Liver (tissue), 3 donors: ENCODE results near the gene MUL1.
"Not testable (repeated sequence)": the region's sequence is repeated elsewhere in the genome, so short reads cannot be mapped to it uniquely, and the experiment has no call there.

Experiments used
- EGR1 ChIP-seq, 2 donors: IDR thresholded peaks; 2 replicates each; pipeline ENCODE4 v1.6.1; 2016 to 2018; ENCODE audit warnings: antibody characterized with exemption in 2 of 2, low read depth in 2 of 2
- FOXA1 ChIP-seq: IDR thresholded peaks from 2 replicates; pipeline ENCODE4 v1.6.1; 2016; ENCODE audit warnings: antibody characterized with exemption
- GABPA ChIP-seq, 2 donors: IDR thresholded peaks in 1 of 2; conservative IDR thresholded peaks in 1 of 2; 2 replicates each; pipeline ENCODE4 v1.6.1; 2016; ENCODE audit warnings: antibody characterized with exemption in 2 of 2, mild to moderate bottlenecking in 1 of 2, moderate library complexity in 1 of 2
- HNF4G ChIP-seq: IDR thresholded peaks from 2 replicates; pipeline ENCODE4 v1.6.1; 2016; ENCODE audit warnings: antibody characterized with exemption
- JUND ChIP-seq, 2 donors: IDR thresholded peaks; 2 replicates each; pipeline ENCODE4 v1.6.1; 2016; ENCODE audit warnings: antibody characterized with exemption in 2 of 2
- RAD21 ChIP-seq, 2 donors: IDR thresholded peaks; 2 replicates each; pipeline ENCODE4 v1.6.1; 2016; ENCODE audit warnings: antibody characterized with exemption in 2 of 2, mild to moderate bottlenecking in 2 of 2
- RXRA ChIP-seq, 2 donors: IDR thresholded peaks; 2 replicates each; pipeline ENCODE4 v1.6.1; 2017 to 2018; ENCODE audit warnings: antibody characterized with exemption in 2 of 2, mild to moderate bottlenecking in 1 of 2
- YY1 ChIP-seq: IDR thresholded peaks from 2 replicates; pipeline ENCODE4 v1.6.1; 2016; ENCODE audit warnings: antibody characterized with exemption, mild to moderate bottlenecking
- TF ChIP-seq, protein P1 (sequence below): fragments of 150-350 bp; IDR thresholded peaks from 2 replicates; pipeline ENCODE4 v1.5.1; 2017; ENCODE audit warnings: improper control_type of control experiment, low read depth, low read length; ENCODE audit not compliant: missing input control
- TF ChIP-seq, protein P2 (sequence below): IDR thresholded peaks from 2 replicates; pipeline ENCODE4 v1.6.1; 2016; ENCODE audit warnings: antibody characterized with exemption
- TF ChIP-seq, protein P3 (sequence below): IDR thresholded peaks from 2 replicates; pipeline ENCODE4 v1.6.1; 2016; ENCODE audit warnings: antibody characterized with exemption, mild to moderate bottlenecking
- donor health status: healthy.
- donor health status: healthy.

DNA sequence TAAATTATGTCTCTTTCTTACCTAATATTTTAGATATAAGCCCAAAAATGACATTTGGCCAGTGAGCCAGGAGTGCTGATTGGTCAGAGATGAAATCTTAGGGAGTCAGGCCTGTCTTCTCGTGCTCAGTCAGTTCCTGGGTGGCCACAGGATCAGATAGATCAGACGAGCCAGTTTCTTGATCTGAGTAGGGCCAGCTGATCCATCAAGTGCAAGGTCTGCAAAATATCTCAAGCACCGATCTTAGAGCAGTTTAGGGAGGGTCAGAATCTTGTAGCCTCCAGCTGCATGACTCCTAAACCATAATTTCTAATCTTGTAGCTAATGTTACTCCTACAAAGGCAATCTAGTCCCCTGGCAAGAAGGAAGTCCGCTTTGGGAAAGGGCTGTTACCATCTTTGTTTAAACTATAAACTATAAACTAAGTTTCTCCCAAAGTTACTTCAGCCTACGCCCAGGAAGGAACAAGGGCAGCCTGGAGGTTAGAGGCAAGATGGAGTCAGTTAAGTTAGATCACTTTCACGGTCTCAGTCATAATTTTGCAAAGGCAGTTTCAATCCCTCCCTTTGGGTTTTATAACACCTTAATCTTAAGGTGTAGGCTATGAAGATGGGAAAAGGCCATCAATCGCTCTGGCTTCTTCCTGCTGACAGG, 11.8 kb upstream of the MUL1 start:
- TF ChIP-seq, protein P1, sequence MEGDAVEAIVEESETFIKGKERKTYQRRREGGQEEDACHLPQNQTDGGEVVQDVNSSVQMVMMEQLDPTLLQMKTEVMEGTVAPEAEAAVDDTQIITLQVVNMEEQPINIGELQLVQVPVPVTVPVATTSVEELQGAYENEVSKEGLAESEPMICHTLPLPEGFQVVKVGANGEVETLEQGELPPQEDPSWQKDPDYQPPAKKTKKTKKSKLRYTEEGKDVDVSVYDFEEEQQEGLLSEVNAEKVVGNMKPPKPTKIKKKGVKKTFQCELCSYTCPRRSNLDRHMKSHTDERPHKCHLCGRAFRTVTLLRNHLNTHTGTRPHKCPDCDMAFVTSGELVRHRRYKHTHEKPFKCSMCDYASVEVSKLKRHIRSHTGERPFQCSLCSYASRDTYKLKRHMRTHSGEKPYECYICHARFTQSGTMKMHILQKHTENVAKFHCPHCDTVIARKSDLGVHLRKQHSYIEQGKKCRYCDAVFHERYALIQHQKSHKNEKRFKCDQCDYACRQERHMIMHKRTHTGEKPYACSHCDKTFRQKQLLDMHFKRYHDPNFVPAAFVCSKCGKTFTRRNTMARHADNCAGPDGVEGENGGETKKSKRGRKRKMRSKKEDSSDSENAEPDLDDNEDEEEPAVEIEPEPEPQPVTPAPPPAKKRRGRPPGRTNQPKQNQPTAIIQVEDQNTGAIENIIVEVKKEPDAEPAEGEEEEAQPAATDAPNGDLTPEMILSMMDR, result not testable (repeated sequence)
- TF ChIP-seq RXRA (IDR thresholded peaks at IDR 0.05); RAD21 (IDR thresholded peaks at IDR 0.05); EGR1 (IDR thresholded peaks at IDR 0.05; ENCODE audit: low read depth in 2 of 2); JUND (IDR thresholded peaks at IDR 0.05); YY1; GABPA (IDR thresholded peaks at IDR 0.05 in 1 of 2, conservative IDR thresholded peaks at IDR 0.05 in 1 of 2); FOXA1; HNF4G: not testable (repeated sequence)
- TF ChIP-seq, protein P2, sequence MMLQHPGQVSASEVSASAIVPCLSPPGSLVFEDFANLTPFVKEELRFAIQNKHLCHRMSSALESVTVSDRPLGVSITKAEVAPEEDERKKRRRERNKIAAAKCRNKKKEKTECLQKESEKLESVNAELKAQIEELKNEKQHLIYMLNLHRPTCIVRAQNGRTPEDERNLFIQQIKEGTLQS, result not testable (repeated sequence)
- TF ChIP-seq, protein P3, sequence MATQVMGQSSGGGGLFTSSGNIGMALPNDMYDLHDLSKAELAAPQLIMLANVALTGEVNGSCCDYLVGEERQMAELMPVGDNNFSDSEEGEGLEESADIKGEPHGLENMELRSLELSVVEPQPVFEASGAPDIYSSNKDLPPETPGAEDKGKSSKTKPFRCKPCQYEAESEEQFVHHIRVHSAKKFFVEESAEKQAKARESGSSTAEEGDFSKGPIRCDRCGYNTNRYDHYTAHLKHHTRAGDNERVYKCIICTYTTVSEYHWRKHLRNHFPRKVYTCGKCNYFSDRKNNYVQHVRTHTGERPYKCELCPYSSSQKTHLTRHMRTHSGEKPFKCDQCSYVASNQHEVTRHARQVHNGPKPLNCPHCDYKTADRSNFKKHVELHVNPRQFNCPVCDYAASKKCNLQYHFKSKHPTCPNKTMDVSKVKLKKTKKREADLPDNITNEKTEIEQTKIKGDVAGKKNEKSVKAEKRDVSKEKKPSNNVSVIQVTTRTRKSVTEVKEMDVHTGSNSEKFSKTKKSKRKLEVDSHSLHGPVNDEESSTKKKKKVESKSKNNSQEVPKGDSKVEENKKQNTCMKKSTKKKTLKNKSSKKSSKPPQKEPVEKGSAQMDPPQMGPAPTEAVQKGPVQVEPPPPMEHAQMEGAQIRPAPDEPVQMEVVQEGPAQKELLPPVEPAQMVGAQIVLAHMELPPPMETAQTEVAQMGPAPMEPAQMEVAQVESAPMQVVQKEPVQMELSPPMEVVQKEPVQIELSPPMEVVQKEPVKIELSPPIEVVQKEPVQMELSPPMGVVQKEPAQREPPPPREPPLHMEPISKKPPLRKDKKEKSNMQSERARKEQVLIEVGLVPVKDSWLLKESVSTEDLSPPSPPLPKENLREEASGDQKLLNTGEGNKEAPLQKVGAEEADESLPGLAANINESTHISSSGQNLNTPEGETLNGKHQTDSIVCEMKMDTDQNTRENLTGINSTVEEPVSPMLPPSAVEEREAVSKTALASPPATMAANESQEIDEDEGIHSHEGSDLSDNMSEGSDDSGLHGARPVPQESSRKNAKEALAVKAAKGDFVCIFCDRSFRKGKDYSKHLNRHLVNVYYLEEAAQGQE, result not testable (repeated sequence)
